Lung (tissue), 12 donors: ENCODE measurements around the gene MSLN. TPM values are rescaled to one million over a fixed set of nuclear protein-coding genes. Genes with fewer than 3 reads are reported as not detected.

Experiments
- ATAC-seq: fragments of 200-7000 bp; cut with Tn5 transposase; one replicate; pipeline ENCODE4 v1.9.1; 2020; ENCODE audit warnings: moderate number of reproducible peaks; ENCODE audit not compliant: insufficient read depth, low FRiP score
- DNase-seq, 3 donors: peaks; one replicate each; pipeline ENCODE4 v3.0.0-alpha.2; 2013 to 2017
- H3K27ac ChIP-seq, 2 donors: one replicate each; pipeline ENCODE4 v1.5.1; 2013; ENCODE audit warnings: mild to moderate bottlenecking in 2 of 2, moderate library complexity in 2 of 2, control low read depth in 1 of 2, inconsistent platforms in 1 of 2, low read depth in 1 of 2, low read length in 1 of 2
- H3K27me3 ChIP-seq, 3 donors: one replicate each; pipeline ENCODE4 v1.5.1; 2013; ENCODE audit warnings: low read length in 2 of 3; ENCODE audit not compliant: control insufficient read depth in 3 of 3, insufficient read depth in 3 of 3
- H3K36me3 ChIP-seq, 4 donors: one replicate each; pipeline ENCODE4 v1.5.1; 2013; ENCODE audit warnings: low read length in 4 of 4, mild to moderate bottlenecking in 1 of 4, moderate library complexity in 1 of 4; ENCODE audit not compliant: control insufficient read depth in 4 of 4, insufficient read depth in 4 of 4
- H3K4me1 ChIP-seq, 5 donors: one replicate each; pipeline ENCODE4 v1.5.1; 2013; ENCODE audit warnings: low read length in 5 of 5, mild to moderate bottlenecking in 2 of 5, moderate library complexity in 1 of 5; ENCODE audit not compliant: control insufficient read depth in 5 of 5, insufficient read depth in 5 of 5
- H3K4me3 ChIP-seq: one replicate; pipeline ENCODE4 v1.5.1; 2013; ENCODE audit warnings: mild to moderate bottlenecking, control low read depth, moderate library complexity
- H3K9ac ChIP-seq, 2 donors: one replicate each; pipeline ENCODE4 v1.5.1; 2013; ENCODE audit warnings: low read length in 2 of 2, control low read depth in 1 of 2; ENCODE audit not compliant: insufficient read depth in 1 of 2
- H3K9me3 ChIP-seq, 4 donors: one replicate each; pipeline ENCODE4 v1.5.1; 2013; ENCODE audit warnings: low read length in 3 of 4, mild to moderate bottlenecking in 1 of 4, moderate library complexity in 1 of 4; ENCODE audit not compliant: control insufficient read depth in 4 of 4, insufficient read depth in 3 of 4
- CTCF ChIP-seq: IDR thresholded peaks from 2 replicates; pipeline ENCODE4 v1.5.1; 2012; ENCODE audit warnings: mild to moderate bottlenecking; ENCODE audit errors: control extremely low read depth, extremely low read depth
- WGBS, 2 donors: extraction: QIAGEN DNeasy Blood & Tissue Kit; methylation state at CpG; one replicate each; pipeline ENCODE4 v1.1.7; 2013; 5-methylcytosine and 5-hydroxymethylcytosine counted together
- polyA plus RNA-seq, 2 donors: library from polyadenylated mRNA; stranded (reverse); fragments of 200-250 nt; gene quantifications; one replicate each; pipeline ENCODE4 v1.2.1, GENCODE V29; 2013
- total RNA-seq, 2 donors: library from RNA; depleted of rRNA in 1 of 2; stranded (reverse); fragments of >200 nt in 1 of 2; gene quantifications; one replicate each; pipeline ENCODE4 v1.2.1, GENCODE V29; 2014 to 2021
- donor health status: control.
- donor health status: control.
- donor health status: Bipolar disorder and iron deficiency.
- donor health status: healthy.
- donor health status: DM: yes; HTN: yes; CAD: no.

The MSLN gene
- total and polyA plus RNA-seq, 4 donors, result 98.8 to 155 (median 120) TPM

GRCh38 chr16:716200-716568 lies 44.4 kb upstream of the MSLN start:
- 24 to 39% methylated on average over 8 to 12 of the region's 12 CpGs for WGBS, 2 donors
- DNase-seq, result peak; percentile 64 to 74 (median 72)
- Histone ChIP-seq H3K4me3 (peak overlapping the region; percentile 7), H3K4me1 (peaks cover 0 to 26% (median 13%) of the 10 kb centered on the region in 5 donors), H3K36me3 (no peaks in the 10 kb centered on the region), H3K9ac (no peak overlapping the region), H3K27ac (no peak overlapping the region), H3K9me3 (no peaks in the 10 kb centered on the region), H3K27me3 (peaks cover 0 to 9% (median 0%) of the 10 kb centered on the region in 3 donors)
- TF ChIP-seq CTCF, result no peak
- ATAC-seq, result no peak

GRCh38 chr16:716768-717325 lies 43.7 kb upstream of the MSLN start:
- no peak for TF ChIP-seq CTCF
- no peak overlapping the region for H3K4me3 ChIP-seq
- H3K9me3 ChIP-seq, result no peaks in the 10 kb centered on the region
- H3K4me1 ChIP-seq, result peaks cover 0 to 30% (median 13%) of the 10 kb centered on the region in 5 donors
- H3K36me3 ChIP-seq, result no peaks in the 10 kb centered on the region
- no peak for DNase-seq
- no peak overlapping the region for H3K9ac ChIP-seq
- ATAC-seq, result no peak
- H3K27me3 ChIP-seq, result peaks cover 0 to 9% (median 0%) of the 10 kb centered on the region in 3 donors
- WGBS, 2 donors, result 89 to 91% methylated on average over 29 of the region's 29 CpGs
- no peak overlapping the region for H3K27ac ChIP-seq

- DNase-seq (no peak), ATAC-seq (no peak)
- Histone ChIP-seq H3K27me3 (peaks cover 0 to 9% (median 0%) of the 10 kb centered on the region in 3 donors), H3K4me1 (peaks cover 0 to 30% (median 13%) of the 10 kb centered on the region in 5 donors), H3K4me3 (no peak overlapping the region), H3K9me3 (no peaks in the 10 kb centered on the region), H3K9ac (no peak overlapping the region), H3K27ac (no peak overlapping the region), H3K36me3 (no peaks in the 10 kb centered on the region)
- no peak for TF ChIP-seq CTCF
- WGBS, 2 donors, result 77 to 84% methylated on average over 32 of the region's 32 CpGs
Measured at GRCh38 chr16:717450-718245, 42.9 kb upstream of the MSLN start.
